GM19035 (cell line): ENCODE results near the gene MAB21L3.
A peak's percentile ranks its signal among the peaks of the same experiment; 100 is the strongest.

Experiments
- ATAC-seq: cut with Tn5 transposase; IDR thresholded peaks from one replicate; pipeline ENCODE4 v1.9.1; 2021; ENCODE audit not compliant: unreplicated experiment

MAB21L3 gene

GRCh38 chr1:116164150-116164549, 53.0 kb downstream of the MAB21L3 start:
- no peak for ATAC-seq

GRCh38 chr1:116164604-116165368, 53.6 kb downstream of the MAB21L3 start:
- ATAC-seq = no peak

GRCh38 chr1:116165572-116165971, 54.4 kb downstream of the MAB21L3 start:
- no peak for ATAC-seq

GRCh38 chr1:116166011-116166571, 54.9 kb downstream of the MAB21L3 start:
- ATAC-seq = no peak

- ATAC-seq = no peak
These were observed 55.5 kb downstream of the MAB21L3 start for GRCh38 chr1:116166655-116167054.

- ATAC-seq = no peak
These were observed 56.6 kb downstream of the MAB21L3 start for GRCh38 chr1:116167625-116168276.

GRCh38 chr1:116168277-116169032, 57.3 kb downstream of the MAB21L3 start:
- ATAC-seq = peak; percentile 93

- ATAC-seq = no peak
These were observed 58.7 kb downstream of the MAB21L3 start for GRCh38 chr1:116169898-116170297.

- no peak for ATAC-seq
These were observed 59.8 kb downstream of the MAB21L3 start for GRCh38 chr1:116170721-116171589.

GRCh38 chr1:116172666-116173065, 61.5 kb downstream of the MAB21L3 start:
- no peak for ATAC-seq

- no peak for ATAC-seq
These were observed 64.4 kb downstream of the MAB21L3 start for GRCh38 chr1:116175611-116176010.

GRCh38 chr1:116176306-116176789, 65.1 kb downstream of the MAB21L3 start:
- no peak for ATAC-seq

- no peak for ATAC-seq
These were observed 66.7 kb downstream of the MAB21L3 start for GRCh38 chr1:116177861-116178260.

- no peak for ATAC-seq
These were observed 67.6 kb downstream of the MAB21L3 start for GRCh38 chr1:116178837-116179236.

- ATAC-seq = no peak
These were observed 68.2 kb downstream of the MAB21L3 start for GRCh38 chr1:116179419-116179818.

GRCh38 chr1:116179964-116180363, 68.8 kb downstream of the MAB21L3 start:
- no peak for ATAC-seq

- no peak for ATAC-seq
These were observed 71.0 kb downstream of the MAB21L3 start for GRCh38 chr1:116182019-116182714.
